H1 (cell line): ENCODE results near the gene USP20. TPM values are rescaled to one million over a fixed set of nuclear protein-coding genes. Genes with fewer than 3 reads are reported as not detected.
A peak's percentile ranks its signal among the peaks of the same experiment; 100 is the strongest.

Experiments
- CTCF ChIA-PET: fragments of 300-600 bp; sonication (Branson Sonifier 250); formaldehyde crosslinking; loops from one replicate; lab custom pipeline; 2021; ENCODE audit not compliant: partially characterized antibody; lab: Charles Lee
- POLR2A ChIA-PET: fragments of 300-600 bp; sonication (Branson Sonifier 250); formaldehyde crosslinking; loops from one replicate; lab custom pipeline; 2021; ENCODE audit warnings: inconsistent platforms; ENCODE audit not compliant: partially characterized antibody; lab: Charles Lee
- DNase-seq, 2 experiments: peaks; one replicate each; pipeline versions ENCODE4 v3.0.0 to v3.0.0-alpha.2; 2010 to 2022; ENCODE audit warnings: low spot score in 2 of 2, low read depth in 1 of 2, mixed read lengths in 1 of 2
- FAIRE-seq: peaks from 2 replicates; lab custom pipeline; 2011; peaks lifted over from hg19 to GRCh38; lab: Jason Lieb, UNC
- H2AFZ ChIP-seq: 2 replicates; pipeline ENCODE4 v1.8.1; 2012; ENCODE audit warnings: low read length, inconsistent platforms
- H2AK5ac ChIP-seq: 2 replicates; pipeline ENCODE4 v1.6.1; 2013; ENCODE audit warnings: low read depth, low read length
- H2BK120ac ChIP-seq: replicated peaks from 2 replicates; pipeline ENCODE3; 2013; ENCODE audit warnings: low read depth, low read length, inconsistent platforms
- H2BK12ac ChIP-seq: 2 replicates; pipeline ENCODE4 v1.6.1; 2013; ENCODE audit warnings: low read depth, low read length
- H2BK15ac ChIP-seq: 2 replicates; pipeline ENCODE4 v1.6.1; 2013; ENCODE audit warnings: low read length
- H2BK20ac ChIP-seq: 2 replicates; pipeline ENCODE4 v1.6.1; 2013; ENCODE audit warnings: low read length
- H2BK5ac ChIP-seq: 2 replicates; pipeline ENCODE4 v1.6.1; 2013; ENCODE audit warnings: low read depth, low read length
- H3K14ac ChIP-seq: 2 replicates; pipeline ENCODE4 v1.6.1; 2013; ENCODE audit warnings: inconsistent platforms; ENCODE audit not compliant: insufficient read length
- H3K18ac ChIP-seq: 2 replicates; pipeline ENCODE4 v1.6.1; 2013; ENCODE audit warnings: low read length; ENCODE audit errors: extremely low read depth
- H3K23ac ChIP-seq: 2 replicates; pipeline ENCODE4 v1.6.1; 2013; ENCODE audit warnings: inconsistent platforms; ENCODE audit not compliant: insufficient read length
- H3K23me2 ChIP-seq: 2 replicates; pipeline ENCODE4 v1.6.1; 2013; ENCODE audit warnings: low read depth, low read length
- H3K27ac ChIP-seq: 2 replicates; pipeline ENCODE4 v1.6.1; 2011; ENCODE audit warnings: low read depth, low read length, inconsistent platforms
- H3K27me3 ChIP-seq, 4 experiments: replicated peaks in 1 of 4; 1 replicate in 1 of 4; 2 replicates in 3 of 4; pipeline versions ENCODE4 v1.6.1 to v1.8.1; 2011 to 2013; ENCODE audit warnings: low read length in 3 of 4, mild to moderate bottlenecking in 3 of 4, inconsistent platforms in 2 of 4, mixed read lengths in 2 of 4, moderate library complexity in 1 of 4; ENCODE audit not compliant: control insufficient read depth in 3 of 4, insufficient read depth in 3 of 4; ENCODE audit errors: extremely low read depth in 1 of 4
- H3K36me3 ChIP-seq, 4 experiments: 2 replicates each; pipeline versions ENCODE4 v1.6.1 to v1.8.1; 2011 to 2013; ENCODE audit warnings: mild to moderate bottlenecking in 4 of 4, low read length in 3 of 4, moderate library complexity in 2 of 4, control low read depth in 1 of 4, inconsistent platforms in 1 of 4; ENCODE audit not compliant: insufficient read depth in 4 of 4, control insufficient read depth in 2 of 4
- H3K4ac ChIP-seq: replicated peaks from 2 replicates; pipeline ENCODE3; 2013; ENCODE audit warnings: low read length, low read depth, mixed read lengths, inconsistent platforms; ENCODE audit not compliant: insufficient read length
- H3K4me1 ChIP-seq, 4 experiments: replicated peaks in 1 of 4; 1 replicate in 1 of 4; 2 replicates in 3 of 4; pipeline versions ENCODE4 v1.6.1 to v1.8.1; 2011 to 2013; ENCODE audit warnings: low read length in 3 of 4, inconsistent platforms in 2 of 4, mixed read lengths in 1 of 4; ENCODE audit not compliant: insufficient read depth in 4 of 4, control insufficient read depth in 3 of 4
- H3K4me2 ChIP-seq, 2 experiments: 2 replicates each; pipeline versions ENCODE4 v1.6.1 to v1.8.1; 2011 to 2013; ENCODE audit warnings: low read depth in 2 of 2, low read length in 2 of 2, control low read depth in 1 of 2, inconsistent platforms in 1 of 2, mild to moderate bottlenecking in 1 of 2; ENCODE audit not compliant: insufficient read depth in 1 of 2
- H3K4me3 ChIP-seq, 4 experiments: fragments of 200-600, 300-600 bp in 1 of 4; sonication (generic), shearing (Covaris generic), sonication (Bioruptor Twin) in 1 of 4; 2 replicates each; pipeline versions ENCODE4 v1.5.1 to v1.8.1; 2011 to 2016; ENCODE audit warnings: low read length in 4 of 4, low read depth in 3 of 4, control low read depth in 2 of 4, inconsistent platforms in 2 of 4, mild to moderate bottlenecking in 2 of 4, mixed read lengths in 1 of 4, moderate library complexity in 1 of 4; ENCODE audit not compliant: insufficient read depth in 2 of 4; ENCODE audit errors: extremely low read depth in 1 of 4
- H3K56ac ChIP-seq: replicated peaks from 2 replicates; pipeline ENCODE3; 2013; ENCODE audit warnings: low read depth, mild to moderate bottlenecking, mixed read lengths, low read length, inconsistent platforms; ENCODE audit not compliant: insufficient read length
- H3K79me1 ChIP-seq: 2 replicates; pipeline ENCODE4 v1.6.1; 2013; ENCODE audit warnings: low read depth, low read length, control low read depth
- H3K79me2 ChIP-seq, 2 experiments: 2 replicates each; pipeline versions ENCODE4 v1.6.1 to v1.8.1; 2012 to 2013; ENCODE audit warnings: low read length in 2 of 2, mild to moderate bottlenecking in 2 of 2, inconsistent platforms in 1 of 2; ENCODE audit not compliant: insufficient read depth in 2 of 2, control insufficient read depth in 1 of 2
- H3K9ac ChIP-seq, 4 experiments: replicated peaks in 1 of 4; 1 replicate in 1 of 4; 2 replicates in 3 of 4; pipeline versions ENCODE4 v1.6.1 to v1.8.1; 2011 to 2013; ENCODE audit warnings: low read depth in 3 of 4, low read length in 3 of 4, control low read depth in 2 of 4, mild to moderate bottlenecking in 2 of 4, moderate library complexity in 2 of 4, inconsistent platforms in 1 of 4; ENCODE audit errors: extremely low read depth in 1 of 4
- H3K9me3 ChIP-seq, 2 experiments: 2 replicates each; pipeline versions ENCODE4 v1.6.1 to v1.8.1; 2012 to 2013; ENCODE audit warnings: mild to moderate bottlenecking in 2 of 2, moderate library complexity in 2 of 2, control low read depth in 1 of 2, inconsistent platforms in 1 of 2, low read depth in 1 of 2, low read length in 1 of 2, mixed read lengths in 1 of 2; ENCODE audit not compliant: insufficient read depth in 2 of 2
- H4K20me1 ChIP-seq, 2 experiments: replicated peaks in 1 of 2; 2 replicates each; pipeline versions ENCODE3 to v1.8.1; 2011 to 2013; ENCODE audit warnings: inconsistent platforms in 2 of 2, low read length in 2 of 2, mild to moderate bottlenecking in 1 of 2; ENCODE audit not compliant: insufficient read depth in 2 of 2, control insufficient read depth in 1 of 2
- H4K5ac ChIP-seq: 2 replicates; pipeline ENCODE4 v1.6.1; 2013; ENCODE audit warnings: low read length, low read depth, mixed read lengths, inconsistent platforms; ENCODE audit not compliant: insufficient read length
- H4K8ac ChIP-seq: 2 replicates; pipeline ENCODE4 v1.8.0; 2013; ENCODE audit warnings: mild to moderate bottlenecking, moderate library complexity, low read length, inconsistent platforms; ENCODE audit not compliant: insufficient read depth; ENCODE audit errors: extremely low read depth
- H4K91ac ChIP-seq: replicated peaks from 2 replicates; pipeline ENCODE3; 2013; ENCODE audit warnings: low read length, mixed read lengths, inconsistent platforms; ENCODE audit not compliant: insufficient read length
- JUND ChIP-seq: IDR thresholded peaks from 2 replicates; pipeline ENCODE4 v1.6.1; 2011; ENCODE audit warnings: mild to moderate bottlenecking, improper control_type of control experiment, low read length
- KDM4A ChIP-seq: IDR thresholded peaks from one replicate; pipeline ENCODE4 v1.7.1; 2012; ENCODE audit warnings: low read depth, mild to moderate bottlenecking, moderate library complexity, low read length, inconsistent platforms; ENCODE audit not compliant: severe bottlenecking
- POLR2A ChIP-seq, 2 experiments: IDR thresholded peaks; 1 replicate in 1 of 2; 2 replicates in 1 of 2; pipeline ENCODE4 v1.6.1; 2011; ENCODE audit warnings: low read depth in 2 of 2, low read length in 2 of 2, mild to moderate bottlenecking in 2 of 2; ENCODE audit errors: control extremely low read depth in 1 of 2
- RAD21 ChIP-seq, 2 experiments: IDR thresholded peaks in 1 of 2; conservative IDR thresholded peaks in 1 of 2; 2 replicates each; pipeline ENCODE4 v1.6.1; 2011; ENCODE audit warnings: low read depth in 2 of 2, low read length in 2 of 2, improper control_type of control experiment in 1 of 2, inconsistent platforms in 1 of 2, mild to moderate bottlenecking in 1 of 2, moderate library complexity in 1 of 2
- SP4 ChIP-seq: IDR thresholded peaks from 2 replicates; pipeline ENCODE4 v1.6.1; 2012; ENCODE audit warnings: low read length, inconsistent platforms
- TAF7 ChIP-seq: optimal IDR thresholded peaks from 2 replicates; pipeline ENCODE3; 2011; ENCODE audit warnings: low read depth, mild to moderate bottlenecking, inconsistent platforms, low read length, moderate library complexity, borderline replicate concordance
- ZNF274 ChIP-seq: IDR thresholded peaks from 2 replicates; pipeline ENCODE4 v1.7.0; 2012; ENCODE audit warnings: low read length, borderline replicate concordance; ENCODE audit errors: extremely low read depth
- WGBS, 2 experiments: shearing (Covaris generic) in 1 of 2; methylation state at CpG; one replicate each; pipeline versions ENCODE4 v1.1.6 to v1.1.7; 2013 to 2015; ENCODE audit warnings: low lambda C conversion rate in 2 of 2, mixed read lengths in 2 of 2, inconsistent platforms in 1 of 2, low coverage in 1 of 2, missing lambda C conversion rate in 1 of 2; ENCODE audit not compliant: insufficient replicate concordance in 2 of 2, insufficient coverage in 1 of 2, insufficient read length in 1 of 2; ENCODE audit errors: extremely low coverage in 1 of 2, missing lambda C conversion rate in 1 of 2; 5-methylcytosine and 5-hydroxymethylcytosine counted together
- polyA plus RNA-seq, 7 experiments: library from polyadenylated mRNA; depleted of rRNA in 3 of 7; stranded (reverse) in 5 of 7; unstranded in 2 of 7; fragments of >200 nt in 5 of 7; fragments of 200-250 nt in 2 of 7; gene quantifications; 1 replicate in 5 of 7; 2 replicates in 1 of 7; 4 replicates in 1 of 7; pipeline versions ENCODE4 v1.2.1 to v1.2.3, GENCODE V29; 2011 to 2013; ENCODE audit warnings: missing spikeins in 2 of 7, mixed read lengths in 2 of 7
- total RNA-seq: library from RNA; stranded (reverse); fragmentation: NEBNext Ultra II Directional; extraction: Animal tissue kit (Norgen Biotek cat#: 25700); gene quantifications from 2 replicates; pipeline ENCODE4 v1.2.1, GENCODE V29; 2021

The USP20 gene
- total and polyA plus RNA-seq, 2 of the 8 experiments (the other 6 are each of a cell fraction or from before 2014, with no cell fraction given), result 13.4 to 23.0 TPM

- H3K36me3 ChIP-seq, result peaks cover 0 to 4% (median 0%) of the 10 kb centered on the region in 4 experiments; a peak in 1 of 8 replicates
- no peak overlapping the region for H3K9ac ChIP-seq
- H3K14ac ChIP-seq, result no peak overlapping the region
- no peaks in the 10 kb centered on the region for H3K79me2 ChIP-seq
- peak overlapping the region; percentile 89; the same call in 1 of the 2 replicates for H2BK15ac ChIP-seq
- peak overlapping the region; percentile 84 for H4K5ac ChIP-seq
- ChIA-PET CTCF (interaction anchor here (0.6 to 2.3 kb wide), 13 partner anchors 9 to 214 kb away, joined by 3 to 10 read pairs (median 4); no protein-coding TSS in a partner anchor), POLR2A (interaction anchor here (0.8 to 1.4 kb wide), 7 partner anchors 10 to 169 kb away, joined by 3 to 4 read pairs (median 3); partner anchors contain the start of genes GPR107 and TOR1B)
- peak overlapping the region; percentile 69 for H3K4ac ChIP-seq
- H3K4me3 ChIP-seq, result peak overlapping the region in 3 of 4 experiments; percentile 10 to 46 (median 17); a peak in 6 of 8 replicates
- H4K20me1 ChIP-seq, result no peaks in the 10 kb centered on the region
- no peak overlapping the region for H3K56ac ChIP-seq
- H2BK20ac ChIP-seq, result peak overlapping the region; percentile 61; the same call in 1 of the 2 replicates
- H3K4me2 ChIP-seq, result peak overlapping the region; percentile 50 to 58
- H2AK5ac ChIP-seq, result peak overlapping the region; percentile 54
- WGBS, 2 experiments, result 20% methylated on average over 24 of the region's 24 CpGs; no CpG with 5 or more reads in 1 of the 2 experiments
- H3K27ac ChIP-seq, result no peak overlapping the region
- FAIRE-seq (no peak), DNase-seq (peak; percentile 79 to 92)
- H3K27me3 ChIP-seq, result no peaks in the 10 kb centered on the region
- H3K18ac ChIP-seq, result peak overlapping the region; percentile 49
- peak overlapping the region; percentile 85; the same call in 1 of the 2 replicates for H2BK12ac ChIP-seq
- H3K23me2 ChIP-seq, result peaks cover 5% of the 10 kb centered on the region; the same call in 1 of the 2 replicates
- H2AFZ ChIP-seq, result no peak overlapping the region; the same call in 1 of the 2 replicates
- H3K9me3 ChIP-seq, result no peaks in the 10 kb centered on the region
- H4K91ac ChIP-seq, result peak overlapping the region; percentile 75
- H3K4me1 ChIP-seq, result peaks cover 0 to 25% (median 20%) of the 10 kb centered on the region in 4 experiments; a peak in 6 of 7 replicates
- peak overlapping the region; percentile 73 for H2BK120ac ChIP-seq
- peak overlapping the region; percentile 76; the same call in 1 of the 2 replicates for H2BK5ac ChIP-seq
- H4K8ac ChIP-seq, result peak overlapping the region; percentile 64
- no peaks in the 10 kb centered on the region for H3K79me1 ChIP-seq
- no peak overlapping the region for H3K23ac ChIP-seq
- TF ChIP-seq JUND, result no peak
- 0 out of 2 replicates have a peak, but pooled peaks have one; percentile 39 for TF ChIP-seq SP4
- no peak for TF ChIP-seq TAF7
- TF ChIP-seq ZNF274, result no peak
- peak in 1 of 2 experiments; percentile 20; a peak in 1 of 4 replicates for TF ChIP-seq RAD21 (IDR thresholded peaks at IDR 0.05 in 1 of 2, conservative IDR thresholded peaks at IDR 0.05 in 1 of 2; ENCODE audit: low read depth in 2 of 2, low read length in 2 of 2)
- peak in 1 of 2 experiments; percentile 83; a peak in 2 of 3 replicates for TF ChIP-seq POLR2A (IDR thresholded peaks at IDR 0.05; ENCODE audit: control extremely low read depth in 1 of 2, low read depth in 2 of 2, low read length in 2 of 2)
- TF ChIP-seq KDM4A, result no peak
These were observed 49.2 kb downstream of the USP20 start for GRCh38 chr9:129884220-129885017.
